CD1c-positive myeloid dendritic cell (primary cell): ENCODE data around the gene DYNC1I1.

ENCODE experiments used
- DNase-seq: peaks from one replicate; pipeline ENCODE4 v3.0.0-alpha.2; 2016; ENCODE audit errors: extremely low spot score

Gene DYNC1I1

GRCh38 chr7:95772298-95772770 is at the start of gene DYNC1I1:
Gene DYNC1I1, plus strand, starts transcription at chr7:95772554. Its CDS starts 32,176 bp downstream, at chr7:95804730.
- DNase-seq = peak; percentile 83

GRCh38 chr7:95723583-95724180 is 48.7 kb upstream of the DYNC1I1 start:
- peak; percentile 23 for DNase-seq

GRCh38 chr7:95725205-95725604 is 47.1 kb upstream of the DYNC1I1 start:
- no peak for DNase-seq

DNA sequence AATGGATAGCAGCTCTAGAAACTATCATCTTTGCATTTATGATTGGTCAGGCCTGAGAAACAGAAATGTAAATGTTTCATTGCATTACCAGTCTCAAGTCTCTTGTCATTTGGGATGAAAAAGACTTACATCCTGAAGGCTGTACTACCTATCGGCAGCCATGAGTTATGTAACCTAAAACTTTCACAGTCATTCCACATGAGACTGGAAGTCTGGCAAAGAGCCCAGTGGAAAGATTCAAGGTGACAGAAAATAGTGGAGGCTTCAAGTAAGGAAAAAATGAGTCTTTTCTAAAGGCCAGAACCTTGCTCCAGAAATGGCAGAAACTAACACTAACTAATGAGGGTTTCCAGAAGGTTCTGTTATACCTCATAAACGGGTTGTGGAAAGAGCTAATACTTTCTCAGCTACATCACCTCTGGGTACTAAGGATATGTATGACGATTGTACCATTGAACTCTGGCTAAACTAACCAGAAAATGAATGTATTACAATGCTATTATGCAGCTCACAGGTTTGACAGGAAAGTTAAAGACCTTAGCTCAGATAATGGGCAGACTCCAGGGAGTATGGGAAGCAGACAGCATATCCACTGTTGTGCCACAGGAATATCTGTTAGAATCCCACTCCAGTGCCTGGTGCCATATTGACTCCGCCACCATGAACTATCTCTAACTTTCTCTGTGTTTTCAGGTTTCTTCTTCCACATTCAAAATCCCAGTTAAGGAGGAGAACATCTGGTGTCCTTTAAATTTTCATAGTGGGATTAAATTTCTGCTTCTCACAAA is 41.7 kb upstream of the DYNC1I1 start:
- no peak for DNase-seq

DNA sequence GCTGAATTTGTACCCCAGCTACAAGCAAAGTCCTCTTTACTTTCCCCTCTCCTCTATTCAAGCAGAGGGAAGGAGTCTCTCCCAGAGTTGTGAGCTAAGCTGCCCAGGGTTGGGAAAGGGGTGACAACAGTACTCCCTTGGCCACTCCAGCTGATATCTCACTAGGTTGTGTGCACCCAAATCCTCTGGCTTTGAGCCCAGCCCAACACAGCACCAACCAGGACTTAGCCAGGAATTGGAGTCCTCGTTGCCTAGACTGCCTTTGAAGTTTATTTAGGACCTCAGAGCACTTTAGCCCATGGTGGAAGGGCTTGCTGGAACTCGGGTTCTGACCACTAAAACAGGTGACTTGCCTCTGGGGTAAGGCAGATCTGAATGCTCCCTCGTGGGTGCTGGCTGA is 35.7 kb upstream of the DYNC1I1 start:
- no peak for DNase-seq

DNA sequence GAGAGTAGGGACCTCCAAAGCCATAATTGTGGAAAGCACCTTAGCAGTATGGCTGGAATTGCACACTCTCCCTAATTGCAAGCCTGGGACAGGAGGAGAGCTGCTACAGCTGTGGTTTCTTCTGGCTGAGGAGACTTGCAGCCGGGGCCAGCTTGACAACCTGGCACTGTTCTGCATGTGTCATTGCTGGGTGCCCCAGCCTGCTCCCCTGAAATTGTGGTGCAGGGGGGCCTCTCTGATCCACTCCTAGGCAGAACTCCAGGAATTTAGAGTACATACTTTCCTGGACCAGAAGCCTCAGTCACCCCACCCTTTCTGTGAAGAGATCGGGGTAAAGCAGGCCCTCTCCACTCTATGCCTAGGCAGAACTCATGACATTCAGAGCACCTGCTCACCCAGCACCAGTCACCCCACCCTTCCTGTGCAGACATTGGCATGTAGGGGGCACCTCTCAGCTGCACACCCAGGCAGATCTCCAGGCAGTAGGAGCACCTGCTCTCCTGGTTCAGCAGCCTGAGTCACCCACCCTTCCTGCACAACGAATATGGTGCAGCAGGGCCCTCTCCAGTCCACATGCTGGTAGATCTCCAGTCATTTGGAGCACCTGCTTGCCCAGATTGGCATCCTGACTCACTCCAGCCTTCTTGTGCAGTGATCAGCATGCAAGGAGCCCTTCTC is 34.4 kb upstream of the DYNC1I1 start:
- no peak for DNase-seq

GRCh38 chr7:95749044-95749443 is 23.3 kb upstream of the DYNC1I1 start:
- DNase-seq = no peak

- no peak for DNase-seq
Measured at GRCh38 chr7:95749515-95749914, 22.8 kb upstream of the DYNC1I1 start.

- DNase-seq = no peak
Measured at GRCh38 chr7:95753440-95753839, 18.9 kb upstream of the DYNC1I1 start.

DNA sequence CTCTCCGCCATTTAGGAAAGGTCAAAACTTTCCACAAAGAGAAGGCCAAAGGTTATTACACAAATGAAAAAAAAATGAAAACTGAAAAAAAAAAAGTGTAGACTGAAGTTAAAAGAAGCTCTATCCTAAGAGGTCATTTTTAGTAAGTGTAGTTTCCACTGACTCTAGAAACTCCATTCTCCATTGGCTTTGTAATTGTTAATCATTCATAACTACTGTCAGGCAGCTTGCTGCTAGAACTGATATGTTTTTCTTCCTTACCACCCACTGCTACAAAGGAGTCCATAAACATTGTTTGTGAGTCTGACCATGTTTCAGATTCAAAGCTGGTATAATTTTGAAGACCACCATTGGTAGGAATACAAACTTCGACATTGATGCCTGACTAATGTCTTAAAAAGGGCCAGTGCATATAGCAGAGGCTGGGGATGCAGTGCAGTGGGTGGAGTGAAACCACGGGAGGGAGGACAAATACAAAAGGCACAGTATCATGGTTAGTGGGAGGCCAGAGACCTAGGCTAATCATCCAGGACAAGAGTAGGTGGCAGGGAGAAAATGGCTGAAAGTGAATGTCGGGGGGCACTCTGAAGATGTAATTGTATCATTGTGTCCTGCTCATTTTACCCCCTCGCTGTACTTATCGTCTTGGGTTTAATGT is 16.9 kb upstream of the DYNC1I1 start:
- DNase-seq = no peak

DNA sequence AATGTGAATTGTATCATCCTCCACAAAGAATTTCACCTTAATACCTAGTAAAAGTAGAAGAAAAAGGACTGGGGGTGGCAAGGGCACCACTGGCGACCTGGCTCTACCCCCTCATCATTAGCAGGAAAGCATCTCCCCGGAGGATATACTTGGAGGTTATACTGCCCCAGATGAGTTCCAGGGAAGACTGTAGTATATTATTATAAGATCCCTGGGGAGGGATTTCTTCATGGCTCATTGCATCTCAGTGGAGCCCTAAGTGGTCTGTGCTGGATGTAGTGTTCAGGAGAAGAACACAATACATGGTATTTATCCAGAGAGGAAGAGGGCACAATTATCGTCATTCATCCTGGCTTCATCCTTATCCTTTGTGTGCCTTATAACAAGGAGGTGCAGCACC is 14.2 kb upstream of the DYNC1I1 start:
- DNase-seq = no peak

DNA sequence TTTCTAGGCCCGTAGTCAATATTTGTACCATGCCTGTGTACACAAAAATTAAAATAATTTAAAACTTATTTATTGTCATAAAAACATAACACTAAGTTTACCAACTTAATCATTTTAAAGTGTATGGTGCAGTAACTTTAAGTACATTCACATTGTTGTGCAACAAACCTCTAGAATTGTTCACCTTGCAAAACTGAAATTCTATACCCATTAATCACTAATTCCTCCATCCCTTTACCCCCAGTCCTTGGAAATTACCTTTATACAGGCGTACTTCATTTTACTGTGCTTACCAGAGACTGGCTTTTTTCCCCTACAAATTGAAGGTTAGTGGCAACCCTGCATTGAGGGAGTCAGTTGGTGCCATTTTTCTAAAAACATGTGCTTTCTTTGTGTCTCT is 6.3 kb upstream of the DYNC1I1 start:
- DNase-seq = no peak

DNA sequence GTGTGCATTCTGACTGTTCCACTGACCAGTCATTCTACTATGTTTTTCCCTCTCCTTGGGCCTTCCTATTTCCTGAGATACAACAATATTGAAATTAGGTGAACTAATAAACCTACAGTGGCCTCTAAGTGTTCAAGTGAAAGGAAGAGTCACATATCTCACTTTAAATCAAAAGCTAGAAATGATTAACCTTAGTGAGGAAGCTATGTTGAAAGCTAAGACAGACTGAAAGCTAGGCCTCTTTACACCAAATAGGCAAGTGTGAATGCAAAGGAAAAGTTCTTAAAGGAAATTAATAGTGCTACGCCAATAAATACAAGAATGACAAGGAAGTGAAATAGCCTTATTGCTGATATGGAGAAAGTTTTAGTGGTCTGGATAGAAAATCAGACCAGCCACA is 5.7 kb upstream of the DYNC1I1 start:
- DNase-seq = no peak

GRCh38 chr7:95772771-95773581 is 622 bp downstream of the DYNC1I1 start:
- no peak for DNase-seq

DNA sequence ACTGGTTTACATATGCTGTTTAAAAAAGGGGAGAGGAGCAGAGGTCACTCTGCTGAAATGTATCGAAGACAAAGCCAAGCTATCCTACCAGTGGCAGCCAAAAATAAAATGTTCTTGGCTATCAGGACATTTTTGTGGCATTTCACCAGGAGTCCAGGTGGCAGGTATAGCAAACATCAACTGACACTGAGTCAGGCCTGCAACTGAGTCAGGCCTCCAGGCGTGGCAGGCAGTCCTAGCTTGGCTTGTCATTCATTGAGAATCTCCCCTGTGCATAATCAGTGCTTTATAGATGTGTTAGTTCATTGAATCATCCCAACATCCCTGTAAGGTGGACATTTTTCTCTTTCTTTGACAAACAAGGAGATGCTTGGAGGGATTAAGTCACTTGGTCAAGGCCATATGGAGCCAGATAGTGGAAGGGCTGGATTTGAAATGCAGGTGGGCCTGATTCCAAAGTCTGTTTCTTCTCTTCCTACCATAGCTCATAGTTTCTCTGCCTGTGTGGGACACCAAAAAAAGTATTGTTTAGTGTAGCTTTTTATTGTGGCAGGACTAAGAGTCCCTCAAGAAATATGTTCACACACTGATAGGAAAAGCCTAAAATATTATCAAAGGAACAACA is 4.3 kb downstream of the DYNC1I1 start:
- no peak for DNase-seq

DNA sequence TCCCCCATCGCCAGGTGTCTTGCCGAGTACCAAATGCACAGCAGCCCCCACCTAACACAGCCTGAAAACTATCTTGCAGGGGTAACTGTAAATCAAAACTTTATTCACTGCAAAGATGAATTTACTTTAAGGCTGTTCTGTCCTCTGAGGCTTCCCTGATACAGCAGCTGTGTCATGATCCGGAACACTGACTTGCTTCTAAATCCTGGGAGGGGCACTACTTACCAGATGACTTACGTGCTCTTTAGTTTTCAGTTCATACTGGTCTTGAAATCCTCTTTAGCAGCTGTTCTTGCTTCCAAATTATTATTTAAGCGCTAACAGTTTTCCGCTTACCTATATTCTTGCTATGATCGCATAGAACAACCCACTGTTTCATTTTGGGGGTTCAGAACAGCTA is 4.9 kb downstream of the DYNC1I1 start:
- DNase-seq = no peak

- no peak for DNase-seq
Measured at GRCh38 chr7:95780665-95781064, 8.3 kb downstream of the DYNC1I1 start.

DNA sequence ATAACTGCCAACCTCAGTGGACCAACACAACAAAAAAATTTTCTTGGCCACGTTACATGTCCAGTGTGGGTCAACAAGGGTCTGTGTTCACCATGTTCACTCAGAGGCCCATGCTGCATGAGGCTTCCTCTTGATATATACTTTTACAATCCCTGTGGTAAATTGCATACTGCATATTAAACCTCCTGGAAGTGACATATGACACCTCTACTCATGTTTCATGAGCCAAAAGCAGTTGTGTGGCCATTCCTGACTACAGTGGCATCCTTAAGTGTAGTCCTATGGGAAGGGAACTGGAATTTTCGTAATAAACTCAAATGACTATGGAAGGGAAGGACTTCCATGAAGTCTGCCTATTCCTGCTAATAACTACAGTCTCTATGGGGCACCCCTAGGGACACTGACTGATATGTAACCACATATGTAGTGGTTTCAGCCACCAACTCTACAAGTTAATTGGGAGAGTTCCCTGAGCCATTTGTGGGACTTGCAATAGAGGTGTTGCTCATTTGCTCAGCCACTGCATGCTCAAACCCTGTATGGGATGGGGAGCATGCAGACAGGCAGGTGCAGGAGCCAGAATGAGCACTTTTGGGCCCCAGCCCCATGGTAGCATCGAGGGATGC is 9.7 kb downstream of the DYNC1I1 start:
- DNase-seq = no peak

- no peak for DNase-seq
Measured at GRCh38 chr7:95784796-95785195, 12.4 kb downstream of the DYNC1I1 start.

DNA sequence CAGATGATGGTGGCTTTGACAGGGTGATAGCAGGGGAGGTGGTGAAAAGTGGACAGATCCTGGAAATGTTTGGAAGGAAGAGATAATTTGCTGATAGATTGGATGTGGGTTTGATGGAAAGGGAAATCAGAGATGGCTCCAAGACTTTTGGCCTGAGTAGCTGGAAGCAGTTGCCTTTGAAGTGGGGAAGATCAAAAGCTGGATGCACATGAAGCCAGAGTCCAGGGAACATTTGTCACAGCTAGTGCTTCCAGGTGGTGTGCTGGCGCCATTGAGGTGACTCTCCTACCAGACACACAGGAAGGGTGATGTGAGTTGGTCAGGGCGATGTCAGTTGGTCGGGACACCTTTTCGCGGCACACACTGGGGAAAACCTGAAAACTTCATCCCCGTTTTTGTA is 15.9 kb downstream of the DYNC1I1 start:
- DNase-seq = no peak

GRCh38 chr7:95788884-95789283 is 16.5 kb downstream of the DYNC1I1 start:
- DNase-seq = no peak
